CD14-positive monocyte (primary cell): ENCODE results near the gene CCNG2. TPM values are rescaled to one million over a fixed set of nuclear protein-coding genes. Genes with fewer than 3 reads are reported as not detected.

Experiments used
- DNase-seq, 3 donors: peaks; one replicate each; pipeline ENCODE4 v3.0.0-alpha.2; 2011 to 2022
- H2AFZ ChIP-seq: 2 replicates; pipeline ENCODE4 v1.6.0; 2012; ENCODE audit warnings: mild to moderate bottlenecking, low read depth, low read length, inconsistent platforms; ENCODE audit not compliant: insufficient read depth, poor library complexity, severe bottlenecking
- H3K27ac ChIP-seq, 2 donors: 1 replicate in 1 of 2; 2 replicates in 1 of 2; pipeline ENCODE4 v1.5.1; 2012 to 2013; ENCODE audit warnings: low read length in 2 of 2, control low read depth in 1 of 2, inconsistent platforms in 1 of 2, low read depth in 1 of 2, mild to moderate bottlenecking in 1 of 2
- H3K27me3 ChIP-seq, 2 donors: one replicate each; pipeline versions ENCODE4 v1.6.0 to v1.6.1; 2011 to 2013; ENCODE audit warnings: low read length in 2 of 2; ENCODE audit not compliant: control insufficient read depth in 2 of 2, insufficient read depth in 2 of 2
- H3K36me3 ChIP-seq, 2 donors: replicated peaks in 1 of 2; 1 replicate in 1 of 2; 2 replicates in 1 of 2; pipeline versions ENCODE4 v1.5.1 to v1.6.1; 2012 to 2013; ENCODE audit warnings: low read length in 2 of 2, control low read depth in 1 of 2, inconsistent platforms in 1 of 2, mild to moderate bottlenecking in 1 of 2; ENCODE audit not compliant: insufficient read depth in 2 of 2, control insufficient read depth in 1 of 2
- H3K4me1 ChIP-seq, 2 donors: 1 replicate in 1 of 2; 2 replicates in 1 of 2; pipeline versions ENCODE4 v1.5.1 to v1.6.1; 2012 to 2013; ENCODE audit warnings: low read length in 2 of 2, control low read depth in 1 of 2, inconsistent platforms in 1 of 2, mild to moderate bottlenecking in 1 of 2, moderate library complexity in 1 of 2; ENCODE audit not compliant: insufficient read depth in 2 of 2, control insufficient read depth in 1 of 2
- H3K4me2 ChIP-seq: replicated peaks from 2 replicates; pipeline ENCODE3; 2012; ENCODE audit warnings: low read length, moderate library complexity, mild to moderate bottlenecking; ENCODE audit not compliant: poor library complexity, severe bottlenecking; ENCODE audit errors: extremely low read depth
- H3K4me3 ChIP-seq, 3 experiments: fragments of 200-600 bp in 1 of 3; sonication (generic) in 1 of 3; replicated peaks in 1 of 3; 1 replicate in 2 of 3; 2 replicates in 1 of 3; pipeline ENCODE4 v1.5.1; 2011 to 2013; ENCODE audit warnings: low read length in 3 of 3, mild to moderate bottlenecking in 3 of 3, control low read depth in 2 of 3, low read depth in 2 of 3, inconsistent platforms in 1 of 3, moderate library complexity in 1 of 3
- H3K79me2 ChIP-seq: 2 replicates; pipeline ENCODE4 v1.6.0; 2012; ENCODE audit warnings: mild to moderate bottlenecking, control low read depth, inconsistent platforms, low read length, moderate library complexity; ENCODE audit not compliant: insufficient read depth
- H3K9ac ChIP-seq: 2 replicates; pipeline ENCODE4 v1.6.0; 2017; ENCODE audit warnings: low read length, mild to moderate bottlenecking; ENCODE audit not compliant: insufficient read depth, poor library complexity, severe bottlenecking
- H3K9me3 ChIP-seq, 2 donors: replicated peaks in 1 of 2; 1 replicate in 1 of 2; 2 replicates in 1 of 2; pipeline versions ENCODE4 v1.5.1 to v1.6.1; 2012 to 2013; ENCODE audit warnings: low read length in 2 of 2, control low read depth in 1 of 2; ENCODE audit not compliant: control insufficient read depth in 1 of 2, insufficient read depth in 1 of 2
- H4K20me1 ChIP-seq: 2 replicates; pipeline ENCODE4 v1.6.0; 2012; ENCODE audit warnings: mild to moderate bottlenecking, low read length, control low read depth, moderate library complexity; ENCODE audit not compliant: insufficient read depth
- H3K27ac Mint-ChIP-seq, 7 donors: one replicate each; pipeline ENCODE4 v1.8.0; 2020; ENCODE audit warnings: mild to moderate bottlenecking in 7 of 7, mixed read lengths in 7 of 7, moderate library complexity in 6 of 7, inconsistent platforms in 2 of 7
- H3K27me3 Mint-ChIP-seq, 3 donors: one replicate each; pipeline ENCODE4 v1.8.0; 2021 to 2022; ENCODE audit warnings: low read depth in 3 of 3, mild to moderate bottlenecking in 3 of 3, mixed read lengths in 3 of 3, moderate library complexity in 3 of 3, inconsistent platforms in 1 of 3
- H3K36me3 Mint-ChIP-seq, 2 donors: one replicate each; pipeline ENCODE4 v1.8.0; 2020; ENCODE audit warnings: mixed read lengths in 2 of 2, inconsistent platforms in 1 of 2, mild to moderate bottlenecking in 1 of 2
- H3K4me1 Mint-ChIP-seq: one replicate; pipeline ENCODE4 v1.8.0; 2020; ENCODE audit warnings: mild to moderate bottlenecking, mixed read lengths
- H3K4me3 Mint-ChIP-seq, 2 donors: one replicate each; pipeline ENCODE4 v1.8.0; 2020; ENCODE audit warnings: mild to moderate bottlenecking in 2 of 2, mixed read lengths in 2 of 2, moderate library complexity in 1 of 2
- H3K9me3 Mint-ChIP-seq, 7 donors: one replicate each; pipeline ENCODE4 v1.8.0; 2020 to 2022; ENCODE audit warnings: mixed read lengths in 7 of 7, mild to moderate bottlenecking in 6 of 7, moderate library complexity in 6 of 7, inconsistent platforms in 2 of 7
- CTCF ChIP-seq: fragments of 200-600 bp; IDR thresholded peaks from one replicate; pipeline ENCODE4 v1.8.0; 2022; ENCODE audit warnings: antibody characterized with exemption, mild to moderate bottlenecking
- WGBS: methylation state at CpG from one replicate; pipeline ENCODE4 v1.1.5; 2013; ENCODE audit warnings: missing lambda C conversion rate; ENCODE audit not compliant: insufficient coverage; 5-methylcytosine and 5-hydroxymethylcytosine counted together
- intact Hi-C, 2 donors: fragments of 100-400 bp; cut with micrococcal nuclease; formaldehyde crosslinking; loops; one replicate each; pipeline versions ENCODE4 v1.15.0 to v1.15.1; 2023
- polyA plus RNA-seq, 3 donors: library from polyadenylated mRNA; depleted of rRNA in 1 of 3; unstranded in 2 of 3; stranded (reverse) in 1 of 3; fragments of 300-500 nt in 2 of 3; fragments of >200 nt in 1 of 3; fragmentation: Illumina TruSeq in 2 of 3; gene quantifications; 1 replicate in 2 of 3; 2 replicates in 1 of 3; pipeline ENCODE4 v1.2.3, GENCODE V29; 2012 to 2021

The CCNG2 gene
- polyA plus RNA-seq, 3 donors: 17.6 to 26.4 (median 23.3) TPM

GRCh38 chr4:77122656-77123055 is 34.4 kb upstream of the CCNG2 start:
- WGBS: 100% methylated on average over 2 of the region's 4 CpGs
- Mint-ChIP-seq H3K27me3 (peaks cover 0 to 1% (median 0%) of the 10 kb centered on the region in 3 donors), H3K9me3 (peaks cover 0 to 3% (median under 1%) of the 10 kb centered on the region in 7 donors), H3K4me3 (no peak overlapping the region), H3K4me1 (peaks cover 54% of the 10 kb centered on the region), H3K27ac (peak overlapping the region in 1 of 7 donors; percentile 60), H3K36me3 (no peaks in the 10 kb centered on the region)
- Histone ChIP-seq H3K27me3 (no peaks in the 10 kb centered on the region), H3K36me3 (no peaks in the 10 kb centered on the region), H3K9me3 (no peaks in the 10 kb centered on the region), H3K27ac (no peak overlapping the region), H3K4me1 (peaks cover 42 to 47% of the 10 kb centered on the region in 2 donors), H3K9ac (no peak overlapping the region), H3K4me3 (no peak overlapping the region), H2AFZ (no peak overlapping the region), H3K4me2 (no peak overlapping the region), H3K79me2 (no peaks in the 10 kb centered on the region), H4K20me1 (no peaks in the 10 kb centered on the region)
- no peak for DNase-seq
- intact Hi-C loops: no loop called here
- no peak for TF ChIP-seq CTCF

GRCh38 chr4:77123411-77123810 is 33.6 kb upstream of the CCNG2 start:
- no peaks in the 10 kb centered on the region for H3K27me3 ChIP-seq
- Mint-ChIP-seq H3K27ac (peak overlapping the region in 3 of 7 donors; percentile 10 to 71 (median 69)), H3K4me3 (no peak overlapping the region)

More at GRCh38 chr4:77123411-77123810, 33.6 kb upstream of the CCNG2 start:
- no peaks in the 10 kb centered on the region for H3K36me3 ChIP-seq
- intact Hi-C loops: no loop called here
- no peak overlapping the region for H3K4me2 ChIP-seq
- H3K4me1 Mint-ChIP-seq: peaks cover 62% of the 10 kb centered on the region
- H3K27me3 Mint-ChIP-seq: peaks cover 0 to 1% (median 0%) of the 10 kb centered on the region in 3 donors
- H3K4me1 ChIP-seq: peaks cover 49 to 55% of the 10 kb centered on the region in 2 donors
- H4K20me1 ChIP-seq: no peaks in the 10 kb centered on the region
- WGBS: no CpG with 5 or more reads among the region's 1 CpG
- H3K4me3 ChIP-seq: no peak overlapping the region
- DNase-seq: peak in 1 of 3 donors; percentile 25
- no peak for TF ChIP-seq CTCF
- no peak overlapping the region for H3K9ac ChIP-seq
- H3K27ac ChIP-seq: peak overlapping the region in 1 of 2 donors; percentile 53
- no peaks in the 10 kb centered on the region for H3K9me3 ChIP-seq
- H2AFZ ChIP-seq: no peak overlapping the region
- peaks cover 0 to 3% (median 0%) of the 10 kb centered on the region in 7 donors for H3K9me3 Mint-ChIP-seq
- H3K36me3 Mint-ChIP-seq: no peaks in the 10 kb centered on the region
- H3K79me2 ChIP-seq: no peaks in the 10 kb centered on the region
